Embryonic facial prominence (tissue), 1 donor: ENCODE results near the gene PIGT.

Source experiments
- DNase-seq: peaks from one replicate; pipeline ENCODE4 v3.0.0-alpha.2; 2016; ENCODE audit errors: extremely low spot score

The PIGT gene

GRCh38 chr20:45400346-45401031, 15.5 kb upstream of the PIGT start:
- no peak for DNase-seq

GRCh38 chr20:45402946-45403345, 13.0 kb upstream of the PIGT start:
- DNase-seq: no peak

GRCh38 chr20:45404438-45404837, 11.5 kb upstream of the PIGT start:
- DNase-seq: no peak

GRCh38 chr20:45405571-45406259, 10.2 kb upstream of the PIGT start:
- DNase-seq: no peak

GRCh38 chr20:45406260-45407066, 9.5 kb upstream of the PIGT start:
- no peak for DNase-seq

- DNase-seq: no peak
Observed at GRCh38 chr20:45407067-45407745, 8.7 kb upstream of the PIGT start.

GRCh38 chr20:45407783-45408645, 7.9 kb upstream of the PIGT start, which contains the start of gene DBNDD2:
Gene DBNDD2, plus strand, starts transcription at chr20:45408289. Its CDS starts 179 bp downstream, at chr20:45408468.
- no peak for DNase-seq

- no peak for DNase-seq
Observed at GRCh38 chr20:45408646-45409213, 7.2 kb upstream of the PIGT start.

GRCh38 chr20:45409521-45410272, 6.2 kb upstream of the PIGT start:
- DNase-seq: no peak

GRCh38 chr20:45410887-45411286, 5.1 kb upstream of the PIGT start:
- DNase-seq: no peak

- DNase-seq: no peak
Observed at GRCh38 chr20:45412653-45413052, 3.3 kb upstream of the PIGT start.

- no peak for DNase-seq
Observed at GRCh38 chr20:45413479-45413878, 2.5 kb upstream of the PIGT start.

GRCh38 chr20:45416917-45417316, 976 bp downstream of the PIGT start:
- no peak for DNase-seq

- no peak for DNase-seq
Observed at GRCh38 chr20:45419188-45420091, 3.5 kb downstream of the PIGT start.

GRCh38 chr20:45420125-45420524, 4.2 kb downstream of the PIGT start:
- no peak for DNase-seq

- no peak for DNase-seq
Observed at GRCh38 chr20:45423700-45424099, 7.8 kb downstream of the PIGT start.

- no peak for DNase-seq
Observed at GRCh38 chr20:45425561-45425960, 9.6 kb downstream of the PIGT start.

GRCh38 chr20:45426320-45427016, 10.5 kb downstream of the PIGT start:
- no peak for DNase-seq
